GM19463 (cell line): ENCODE results near the gene ZDHHC5.
"Not testable (repeated sequence)": the region's sequence is repeated elsewhere in the genome, so short reads cannot be mapped to it uniquely, and the experiment has no call there.

ENCODE experiments used
- ATAC-seq: cut with Tn5 transposase; IDR thresholded peaks from one replicate; pipeline ENCODE4 v1.9.1; 2021; ENCODE audit warnings: mild to moderate bottlenecking, moderate library complexity; ENCODE audit not compliant: unreplicated experiment

The ZDHHC5 gene

DNA sequence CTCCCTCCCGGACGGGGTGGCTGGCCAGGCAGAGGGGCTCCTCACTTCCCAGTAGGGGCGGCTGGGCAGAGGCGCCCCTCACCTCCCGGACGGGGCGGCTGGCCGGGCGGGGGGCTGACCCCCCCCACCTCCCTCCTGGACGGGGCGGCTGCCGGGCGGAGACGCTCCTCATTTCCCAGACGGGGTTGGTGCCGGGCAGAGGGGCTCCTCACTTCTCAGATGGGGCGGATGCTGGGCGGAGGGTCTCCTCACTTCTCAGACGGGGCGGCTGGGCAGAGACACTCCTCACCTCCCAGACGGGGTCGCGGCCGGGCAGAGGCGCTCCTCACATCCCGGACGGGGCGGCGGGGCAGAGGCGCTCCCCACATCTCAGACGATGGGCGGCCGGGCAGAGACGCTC, 48.8 kb downstream of the ZDHHC5 start:
- ATAC-seq = not testable (repeated sequence)

DNA sequence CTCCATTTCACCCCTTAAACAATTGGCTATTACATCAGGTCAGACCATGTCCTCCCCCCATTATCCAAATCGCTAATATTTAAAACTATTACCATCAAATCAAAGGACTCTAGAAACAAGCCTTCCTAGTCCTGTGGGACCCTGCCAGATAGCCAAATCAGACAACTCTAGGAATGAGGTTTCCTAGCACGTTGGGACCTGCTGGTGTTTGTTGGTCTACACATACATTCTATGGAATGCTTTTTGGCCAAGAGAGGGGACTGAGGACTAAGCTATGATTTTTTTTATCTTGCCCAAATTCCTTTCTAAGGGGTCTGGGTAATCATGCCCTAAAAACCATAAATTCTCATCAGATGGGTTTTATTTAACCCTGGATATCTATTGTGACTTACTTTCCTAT, 59.3 kb downstream of the ZDHHC5 start:
- no peak for ATAC-seq

GRCh38 chr11:57728829-57729228, 60.9 kb downstream of the ZDHHC5 start:
- no peak for ATAC-seq

DNA sequence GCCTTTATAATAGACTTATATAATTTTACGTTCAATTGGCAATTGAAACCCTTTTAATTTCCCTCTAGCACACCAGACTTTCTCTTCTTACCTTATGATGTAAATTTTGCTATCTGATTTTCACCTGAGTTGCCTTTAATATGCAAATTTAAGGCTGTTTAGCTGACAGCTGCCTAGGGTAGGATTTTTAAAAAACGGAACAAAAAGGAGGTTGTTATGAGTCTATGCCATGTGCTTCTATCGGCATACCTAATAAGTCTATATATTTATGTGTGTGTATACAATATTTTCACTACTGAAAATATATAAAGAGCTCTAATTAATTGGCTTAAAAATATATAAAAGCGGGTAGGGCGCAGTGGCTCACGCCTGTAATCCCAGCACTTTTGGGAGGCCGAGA, 61.6 kb downstream of the ZDHHC5 start:
- ATAC-seq = no peak

- no peak for ATAC-seq
These were observed 64.7 kb downstream of the ZDHHC5 start for GRCh38 chr11:57732661-57733060.

- ATAC-seq = peak; percentile 58
These were observed 67.8 kb downstream of the ZDHHC5 start for GRCh38 chr11:57735619-57736298.

DNA sequence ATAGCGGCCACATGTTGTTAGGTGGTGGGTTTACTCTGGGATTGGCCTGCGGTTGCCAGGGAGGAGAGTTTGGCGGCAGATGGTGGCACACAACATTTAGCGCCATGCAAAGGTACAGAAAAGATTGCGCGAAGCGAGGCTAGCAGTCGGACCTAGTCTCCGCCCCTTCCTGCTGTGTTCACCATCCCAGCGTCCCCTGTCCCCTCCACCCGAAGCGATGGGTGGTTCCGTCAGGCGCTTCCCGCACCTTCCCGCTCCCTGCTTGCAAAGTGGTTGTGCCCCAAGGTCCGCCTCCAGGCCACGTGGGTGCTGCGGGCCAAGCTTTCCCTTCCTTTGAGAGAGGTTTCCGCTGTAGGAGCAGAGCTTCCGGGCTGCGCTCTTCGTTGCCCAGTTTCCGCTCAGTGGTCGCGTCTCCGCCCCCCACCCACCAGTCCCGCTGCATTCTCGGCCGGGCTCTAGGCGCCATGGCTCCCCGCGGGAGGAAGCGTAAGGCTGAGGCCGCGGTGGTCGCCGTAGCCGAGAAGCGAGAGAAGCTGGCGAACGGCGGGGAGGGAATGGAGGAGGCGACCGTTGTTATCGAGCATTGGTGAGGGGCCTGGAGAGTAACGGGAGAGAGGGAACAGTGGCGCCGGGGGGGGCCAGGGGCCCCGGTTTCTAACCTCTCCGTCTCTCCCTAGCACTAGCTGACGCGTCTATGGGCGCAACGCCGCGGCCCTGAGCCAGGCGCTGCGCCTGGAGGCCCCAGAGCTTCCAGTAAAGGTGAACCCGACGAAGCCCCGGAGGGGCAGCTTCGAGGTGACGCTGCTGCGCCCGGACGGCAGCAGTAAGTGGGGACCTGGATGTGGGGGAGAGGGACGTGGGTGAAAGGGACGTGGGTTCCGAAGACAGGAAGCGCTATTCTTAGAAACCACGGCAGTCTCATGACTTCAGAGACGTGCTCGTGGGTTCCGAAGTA, 73.5 kb downstream of the ZDHHC5 start, which contains the start of gene SELENOH:
Gene SELENOH (plus strand): TSS at position 360 of the 955 bp plus-strand sequence. CDS start 105 bp downstream, at position 465.
- ATAC-seq = peak; percentile 89

- no peak for ATAC-seq
These were observed 74.2 kb downstream of the ZDHHC5 start for GRCh38 chr11:57742087-57742452.

DNA sequence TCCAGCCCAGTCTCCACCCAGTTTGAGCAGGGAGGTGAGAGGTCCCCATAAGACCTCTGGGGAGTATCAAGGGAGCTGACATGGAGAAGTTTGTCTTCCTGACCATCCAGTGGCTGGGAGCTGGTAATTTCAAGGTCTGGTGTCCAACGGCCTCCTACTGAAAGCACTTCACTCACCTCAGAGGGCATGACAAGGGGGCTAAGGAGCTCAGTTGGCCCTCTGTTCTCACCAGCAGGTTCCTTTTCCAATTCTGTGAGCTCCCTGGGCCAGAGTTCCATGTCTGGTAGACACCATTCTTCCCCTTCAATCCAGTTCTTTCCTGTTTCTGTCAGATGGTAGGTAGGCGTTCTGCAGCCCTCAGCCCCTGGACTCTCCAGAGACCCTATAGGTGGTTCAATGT, 76.4 kb downstream of the ZDHHC5 start:
- no peak for ATAC-seq

DNA sequence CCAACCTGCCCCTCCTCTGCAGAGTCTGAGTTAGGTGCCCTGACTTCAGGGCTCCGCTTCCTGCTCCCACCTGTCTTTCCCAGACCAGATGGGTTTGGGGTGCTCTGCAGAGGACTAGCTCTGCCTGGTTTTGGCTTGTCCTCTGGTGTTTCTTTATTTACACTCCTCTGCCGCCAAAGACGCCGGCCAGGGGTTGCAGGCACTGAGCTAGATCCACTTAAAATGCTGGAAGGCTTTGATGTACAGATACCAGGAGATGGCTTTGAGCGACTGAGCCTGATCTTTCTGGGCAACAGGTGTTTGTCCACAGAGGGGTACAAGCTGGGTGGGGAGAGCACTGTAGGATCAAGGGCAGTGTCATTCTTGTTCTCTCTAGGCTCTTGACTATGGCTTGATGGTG, 77.3 kb downstream of the ZDHHC5 start:
- no peak for ATAC-seq

DNA sequence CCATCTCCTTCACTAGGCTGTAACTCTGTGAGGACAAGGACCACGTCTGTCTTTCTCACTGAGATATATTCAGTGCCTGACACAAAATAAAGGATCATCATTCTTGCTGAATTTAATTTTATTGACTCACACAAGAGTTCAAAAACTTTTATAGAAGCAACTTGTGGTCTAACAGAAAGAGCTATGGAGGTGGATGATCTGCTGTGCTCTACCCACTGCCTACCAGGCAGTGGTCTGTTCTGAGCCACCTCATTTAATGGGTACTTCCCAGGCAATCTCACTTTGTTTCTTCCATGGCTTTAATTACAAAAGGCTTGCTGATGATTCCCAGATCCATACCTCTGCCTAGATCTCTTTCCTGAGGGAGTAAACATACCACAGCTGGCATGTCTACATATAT, 79.0 kb downstream of the ZDHHC5 start:
- ATAC-seq = no peak
